Muscle layer of colon (tissue), 2 donors: Measurements from ENCODE around the gene SESN2.

ENCODE experiments used
- H3K27ac ChIP-seq: one replicate; pipeline ENCODE4 v1.7.0; 2013; ENCODE audit warnings: low read depth, mild to moderate bottlenecking, low read length, moderate library complexity
- H3K27me3 ChIP-seq, 2 donors: one replicate each; pipeline ENCODE4 v1.7.0; 2013; ENCODE audit warnings: low read length in 2 of 2, mild to moderate bottlenecking in 2 of 2; ENCODE audit not compliant: insufficient read depth in 2 of 2, control insufficient read depth in 1 of 2
- H3K36me3 ChIP-seq: one replicate; pipeline ENCODE4 v1.7.0; 2013; ENCODE audit warnings: mild to moderate bottlenecking, low read length; ENCODE audit not compliant: insufficient read depth
- H3K4me1 ChIP-seq: one replicate; pipeline ENCODE4 v1.7.0; 2013; ENCODE audit warnings: mild to moderate bottlenecking, low read length; ENCODE audit not compliant: insufficient read depth
- H3K4me3 ChIP-seq, 2 donors: one replicate each; pipeline ENCODE4 v1.7.0; 2013; ENCODE audit warnings: low read length in 2 of 2, low read depth in 1 of 2, mild to moderate bottlenecking in 1 of 2, moderate library complexity in 1 of 2
- H3K9ac ChIP-seq: one replicate; pipeline ENCODE4 v1.7.0; 2013; ENCODE audit warnings: low read length
- H3K9me3 ChIP-seq: one replicate; pipeline ENCODE4 v1.7.0; 2013; ENCODE audit warnings: mild to moderate bottlenecking, low read length
- donor health status: abdominal sarcoma.
- donor health status: Adenocarcinoma of cecum.

Gene SESN2, protein sequence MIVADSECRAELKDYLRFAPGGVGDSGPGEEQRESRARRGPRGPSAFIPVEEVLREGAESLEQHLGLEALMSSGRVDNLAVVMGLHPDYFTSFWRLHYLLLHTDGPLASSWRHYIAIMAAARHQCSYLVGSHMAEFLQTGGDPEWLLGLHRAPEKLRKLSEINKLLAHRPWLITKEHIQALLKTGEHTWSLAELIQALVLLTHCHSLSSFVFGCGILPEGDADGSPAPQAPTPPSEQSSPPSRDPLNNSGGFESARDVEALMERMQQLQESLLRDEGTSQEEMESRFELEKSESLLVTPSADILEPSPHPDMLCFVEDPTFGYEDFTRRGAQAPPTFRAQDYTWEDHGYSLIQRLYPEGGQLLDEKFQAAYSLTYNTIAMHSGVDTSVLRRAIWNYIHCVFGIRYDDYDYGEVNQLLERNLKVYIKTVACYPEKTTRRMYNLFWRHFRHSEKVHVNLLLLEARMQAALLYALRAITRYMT

DNA sequence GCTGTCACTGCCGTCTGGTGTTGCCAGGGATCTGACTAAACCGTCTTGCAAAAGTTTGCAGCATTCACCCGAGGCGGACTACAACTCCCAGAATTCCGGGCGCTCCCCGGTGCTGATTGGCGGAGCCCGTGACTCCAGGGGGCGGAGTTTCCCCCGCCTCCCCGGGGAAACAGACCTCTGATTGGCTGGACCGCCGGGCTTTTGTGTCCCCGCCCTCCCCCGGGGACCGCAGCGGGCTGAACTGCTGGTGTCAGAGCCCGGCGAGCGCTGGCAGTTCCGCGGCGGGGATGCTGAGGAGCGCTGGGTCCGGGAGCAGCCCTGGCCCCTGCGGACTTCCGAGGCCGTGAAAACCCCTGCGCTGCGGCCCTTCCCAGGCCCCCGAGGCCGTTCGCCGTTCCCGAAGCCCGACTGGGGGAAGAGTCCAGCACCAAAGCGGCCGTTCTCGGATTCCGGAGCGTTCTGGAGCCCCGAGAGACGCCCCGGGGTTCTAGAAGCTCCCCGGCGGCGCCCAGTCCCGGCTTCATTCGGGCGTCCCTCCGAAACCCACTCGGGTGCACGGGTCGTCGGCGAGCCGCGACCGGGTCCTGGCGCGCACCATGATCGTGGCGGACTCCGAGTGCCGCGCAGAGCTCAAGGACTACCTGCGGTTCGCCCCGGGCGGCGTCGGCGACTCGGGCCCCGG, at the start of gene SESN2:
Gene SESN2, plus strand, starts transcription at position 267 of the 682 bp plus-strand sequence. Its CDS starts 330 bp downstream, at position 597.
- no peaks in the 10 kb centered on the region for H3K27me3 ChIP-seq
- H3K9me3 ChIP-seq = no peaks in the 10 kb centered on the region
- H3K27ac ChIP-seq = peak within 1 kb of the TSS; percentile 93
- no peaks in the 10 kb centered on the region for H3K36me3 ChIP-seq
- H3K4me3 ChIP-seq = peak within 1 kb of the TSS; percentile 73 to 93
- H3K4me1 ChIP-seq = peaks cover 17% of the 10 kb centered on the region
- H3K9ac ChIP-seq = peak within 1 kb of the TSS; percentile 49

DNA sequence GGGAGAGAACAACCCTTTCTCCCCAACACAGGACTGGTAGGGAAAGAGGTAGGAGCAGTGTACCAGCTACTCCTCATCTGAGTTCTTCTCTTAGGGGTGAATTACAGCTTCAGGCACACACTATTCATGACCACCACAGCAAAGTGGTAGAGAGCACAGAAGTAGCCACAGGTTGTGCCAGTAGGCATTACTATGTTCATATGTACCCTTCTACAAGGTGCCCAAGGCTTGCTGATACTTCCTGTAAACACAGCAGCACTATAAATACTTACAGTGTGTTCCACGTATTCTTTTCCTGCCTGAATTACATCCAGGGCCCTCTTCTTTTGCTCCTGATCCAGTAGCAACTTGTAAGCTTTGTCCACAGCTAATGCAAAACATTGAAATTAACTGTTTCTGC, 49.6 kb upstream of the SESN2 start:
- Histone ChIP-seq H3K36me3 (peaks cover 21% of the 10 kb centered on the region), H3K27ac (no peak overlapping the region)

DNA sequence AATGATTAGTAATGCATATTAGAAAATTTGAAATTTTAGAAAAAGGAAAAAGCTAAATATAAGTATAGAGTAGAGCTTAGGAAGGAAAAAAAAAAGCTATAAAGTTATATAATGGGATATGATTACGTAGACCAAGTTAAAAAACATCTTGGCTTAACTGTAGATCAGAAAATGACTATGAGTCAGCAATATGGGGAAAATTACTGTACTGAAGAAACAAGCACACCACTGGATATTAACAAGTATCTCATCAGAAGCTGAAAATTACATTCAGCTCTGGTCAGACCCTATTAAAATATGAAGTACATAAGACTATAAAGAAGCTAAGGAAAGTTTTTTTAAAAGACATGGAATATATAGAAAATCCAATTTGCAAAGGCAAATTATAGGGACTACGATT, 46.0 kb upstream of the SESN2 start:
- Histone ChIP-seq H3K4me1 (no peaks in the 10 kb centered on the region), H3K27ac (no peak overlapping the region), H3K27me3 (no peaks in the 10 kb centered on the region), H3K36me3 (peaks cover 18% of the 10 kb centered on the region), H3K9ac (no peak overlapping the region), H3K9me3 (no peaks in the 10 kb centered on the region), H3K4me3 (no peak overlapping the region)

More for the DNA sequence above, 49.6 kb upstream of the SESN2 start:
- H3K4me3 ChIP-seq = no peak overlapping the region
- H3K9ac ChIP-seq = no peak overlapping the region
- no peaks in the 10 kb centered on the region for H3K9me3 ChIP-seq
- no peaks in the 10 kb centered on the region for H3K4me1 ChIP-seq
- no peaks in the 10 kb centered on the region for H3K27me3 ChIP-seq

DNA sequence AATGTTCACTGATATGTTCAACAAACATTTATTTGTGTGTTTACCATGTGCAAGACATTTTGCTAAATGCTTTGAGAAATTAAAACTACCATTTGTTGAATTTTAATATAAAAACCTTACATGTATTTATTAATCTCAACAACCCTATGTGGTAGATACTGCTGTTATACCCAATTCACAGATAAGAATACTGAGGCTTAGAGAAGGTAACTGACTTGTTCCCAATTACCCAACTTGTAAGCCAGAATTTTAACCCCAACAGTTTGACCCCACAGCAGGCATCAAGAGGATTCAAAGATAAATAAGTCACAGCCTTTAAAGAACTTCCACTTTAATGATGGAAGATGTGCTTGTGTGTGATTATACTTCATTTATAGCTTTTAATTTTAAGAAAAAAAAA, 30.2 kb upstream of the SESN2 start:
- Histone ChIP-seq H3K4me1 (peaks cover 12% of the 10 kb centered on the region), H3K9me3 (no peaks in the 10 kb centered on the region), H3K27ac (no peak overlapping the region), H3K27me3 (no peaks in the 10 kb centered on the region), H3K4me3 (no peak overlapping the region), H3K9ac (no peak overlapping the region), H3K36me3 (peaks cover 21% of the 10 kb centered on the region)

- H3K27me3 ChIP-seq = no peaks in the 10 kb centered on the region
- no peaks in the 10 kb centered on the region for H3K9me3 ChIP-seq
- H3K9ac ChIP-seq = no peak overlapping the region
- no peak overlapping the region for H3K4me3 ChIP-seq
- peaks cover 12% of the 10 kb centered on the region for H3K4me1 ChIP-seq
- no peak overlapping the region for H3K27ac ChIP-seq
- H3K36me3 ChIP-seq = peaks cover 15% of the 10 kb centered on the region
These were observed 29.3 kb upstream of the SESN2 start for GRCh38 chr1:28229996-28230395.

DNA sequence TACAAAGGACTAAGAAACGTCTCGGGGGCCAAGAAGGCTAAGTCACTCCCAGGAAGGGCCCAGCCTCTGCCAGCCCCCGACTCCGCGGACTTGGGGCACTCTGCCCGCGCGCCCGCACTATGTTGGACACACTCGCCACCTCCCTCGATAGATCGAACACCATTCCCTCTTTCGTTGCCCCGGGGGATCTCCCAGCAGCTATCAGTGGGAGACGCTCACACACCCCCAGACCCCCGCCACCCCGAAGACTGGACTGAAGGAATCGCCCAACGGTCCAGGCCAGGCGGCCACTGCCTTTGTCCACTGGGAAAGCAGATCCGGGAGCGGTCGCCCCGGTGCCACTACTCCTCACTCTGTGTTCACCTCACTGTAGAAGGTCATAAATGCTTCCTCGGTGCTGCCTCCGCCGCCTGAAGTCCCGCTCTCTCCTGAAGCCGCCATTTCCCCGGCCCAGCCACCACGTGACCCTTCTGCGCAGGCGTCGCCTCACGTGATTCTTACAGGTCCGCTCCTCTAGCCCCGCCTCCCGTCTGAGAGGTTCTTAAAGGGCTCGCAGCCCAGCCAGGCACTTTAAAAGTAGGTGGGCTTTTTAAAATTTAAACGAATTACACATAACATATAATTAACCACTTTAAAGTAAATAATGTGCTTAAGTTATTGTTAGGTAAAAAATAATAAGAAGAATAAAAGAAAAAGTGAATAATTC, 26.6 kb upstream of the SESN2 start, which contains the start of gene DNAJC8:
Gene DNAJC8, minus strand, starts transcription at position 472 of the 706 bp plus-strand sequence. Its CDS starts 31 bp downstream, at position 441.
- Histone ChIP-seq H3K27ac (peak within 1 kb of the TSS; percentile 73), H3K9me3 (no peaks in the 10 kb centered on the region), H3K36me3 (peaks cover 10% of the 10 kb centered on the region), H3K4me1 (peaks cover 22% of the 10 kb centered on the region), H3K9ac (peak within 1 kb of the TSS; percentile 96), H3K27me3 (no peaks in the 10 kb centered on the region), H3K4me3 (peak within 1 kb of the TSS; percentile 86 to 95)

GRCh38 chr1:28233264-28233606, 26.1 kb upstream of the SESN2 start:
- Histone ChIP-seq H3K27ac (peak overlapping the region; percentile 73), H3K27me3 (no peaks in the 10 kb centered on the region), H3K4me1 (peaks cover 22% of the 10 kb centered on the region), H3K4me3 (peak overlapping the region; percentile 86 to 95), H3K36me3 (peaks cover 9% of the 10 kb centered on the region), H3K9ac (no peak overlapping the region), H3K9me3 (no peaks in the 10 kb centered on the region)

- peaks cover 22% of the 10 kb centered on the region for H3K4me1 ChIP-seq
- no peaks in the 10 kb centered on the region for H3K9me3 ChIP-seq
- peak within 1 kb of the TSS; percentile 92 for H3K27ac ChIP-seq
- peak within 1 kb of the TSS; percentile 82 to 98 for H3K4me3 ChIP-seq
- H3K27me3 ChIP-seq = no peaks in the 10 kb centered on the region
- H3K9ac ChIP-seq = peak within 1 kb of the TSS; percentile 91
- no peaks in the 10 kb centered on the region for H3K36me3 ChIP-seq
These were observed 23.3 kb upstream of the SESN2 start, which contains the start of gene ATP5IF1 for GRCh38 chr1:28235755-28236655. TSS of gene ATP5IF1 (plus strand) at chr1:28236124. CDS start at chr1:28236184, 60 bp downstream.

GRCh38 chr1:28236656-28237322, 22.5 kb upstream of the SESN2 start:
- peak overlapping the region; percentile 84 for H3K27ac ChIP-seq
- H3K4me3 ChIP-seq = peak overlapping the region; percentile 82 to 98
- H3K9ac ChIP-seq = peak overlapping the region; percentile 91
- no peaks in the 10 kb centered on the region for H3K36me3 ChIP-seq
- peaks cover 21% of the 10 kb centered on the region for H3K4me1 ChIP-seq
- no peaks in the 10 kb centered on the region for H3K27me3 ChIP-seq
- no peaks in the 10 kb centered on the region for H3K9me3 ChIP-seq

DNA sequence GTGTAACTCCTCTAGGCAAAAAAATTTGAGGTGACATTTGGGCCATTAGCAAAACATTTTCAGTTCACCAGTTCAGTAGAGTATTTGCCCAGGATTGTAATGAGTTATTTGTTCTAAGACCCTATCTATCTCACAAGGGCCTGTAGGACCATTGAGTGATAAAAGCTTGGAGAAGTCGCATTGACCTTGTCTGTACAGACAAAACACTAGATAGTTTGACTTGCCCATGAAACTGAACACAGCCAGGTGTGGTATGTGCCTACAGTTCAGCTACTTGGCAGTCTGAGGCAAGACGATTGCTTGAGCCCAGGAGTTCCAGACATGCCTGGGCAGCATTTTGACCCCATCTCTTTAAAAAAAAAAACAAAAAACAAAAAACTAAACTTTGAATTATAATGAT, 20.3 kb upstream of the SESN2 start:
- Histone ChIP-seq H3K9ac (no peak overlapping the region), H3K4me1 (peaks cover 10% of the 10 kb centered on the region), H3K27me3 (no peaks in the 10 kb centered on the region), H3K4me3 (no peak overlapping the region), H3K36me3 (no peaks in the 10 kb centered on the region), H3K27ac (no peak overlapping the region), H3K9me3 (no peaks in the 10 kb centered on the region)
